Common myeloid progenitor, CD34-positive (primary cell): ENCODE results near the gene ZDHHC24.

Experiments
- CTCF ChIA-PET: fragments of 350-600 bp; sonication (Branson Sonifier 250); formaldehyde crosslinking; loops from one replicate; lab custom pipeline; 2021; ENCODE audit warnings: antibody characterized with exemption; lab: Charles Lee
- POLR2A ChIA-PET: fragments of 350-600 bp; sonication (Branson Sonifier 250); formaldehyde crosslinking; loops from one replicate; lab custom pipeline; 2021; ENCODE audit warnings: antibody characterized with exemption; lab: Charles Lee
- DNase-seq, 3 donors: peaks; one replicate each; pipeline versions ENCODE4 v3.0.0 to v3.0.0-alpha.2; 2013
- H3K27ac ChIP-seq, 2 experiments: 1 replicate in 1 of 2; 2 replicates in 1 of 2; pipeline ENCODE4 v1.7.0; 2013; ENCODE audit warnings: inconsistent platforms in 2 of 2, low read length in 2 of 2, mild to moderate bottlenecking in 2 of 2, low read depth in 1 of 2, moderate library complexity in 1 of 2; ENCODE audit not compliant: severe bottlenecking in 2 of 2, insufficient read depth in 1 of 2, poor library complexity in 1 of 2
- H3K27me3 ChIP-seq, 5 experiments: replicated peaks in 2 of 5; 1 replicate in 3 of 5; 2 replicates in 2 of 5; pipeline versions ENCODE4 v1.6.1 to v1.7.0; 2013; ENCODE audit warnings: low read length in 4 of 5, mild to moderate bottlenecking in 2 of 5, moderate library complexity in 2 of 5, inconsistent platforms in 1 of 5; ENCODE audit not compliant: insufficient read depth in 5 of 5, control insufficient read depth in 4 of 5
- H3K36me3 ChIP-seq, 4 experiments: 1 replicate in 2 of 4; 2 replicates in 2 of 4; pipeline versions ENCODE4 v1.6.1 to v1.7.0; 2013; ENCODE audit warnings: low read length in 3 of 4, control low read depth in 1 of 4, mild to moderate bottlenecking in 1 of 4; ENCODE audit not compliant: control insufficient read depth in 4 of 4, insufficient read depth in 4 of 4
- H3K4me1 ChIP-seq, 4 experiments: 1 replicate in 3 of 4; 2 replicates in 1 of 4; pipeline versions ENCODE4 v1.6.1 to v1.7.1; 2013; ENCODE audit warnings: low read length in 3 of 4, mild to moderate bottlenecking in 3 of 4, control low read depth in 1 of 4, inconsistent platforms in 1 of 4, moderate library complexity in 1 of 4; ENCODE audit not compliant: control insufficient read depth in 4 of 4, insufficient read depth in 4 of 4; ENCODE audit errors: control extremely low read depth in 1 of 4
- H3K4me3 ChIP-seq, 7 experiments: 1 replicate in 4 of 7; 2 replicates in 3 of 7; pipeline versions ENCODE4 v1.5.1 to v1.7.0; 2013; ENCODE audit warnings: mild to moderate bottlenecking in 7 of 7, low read length in 6 of 7, moderate library complexity in 6 of 7, inconsistent platforms in 2 of 7, low read depth in 2 of 7, control low read depth in 1 of 7; ENCODE audit not compliant: insufficient read depth in 4 of 7, control insufficient read depth in 1 of 7; ENCODE audit errors: extremely low read depth in 1 of 7
- H3K9me3 ChIP-seq, 5 experiments: 1 replicate in 4 of 5; 2 replicates in 1 of 5; pipeline versions ENCODE4 v1.6.1 to v1.7.1; 2013; ENCODE audit warnings: low read length in 4 of 5, mild to moderate bottlenecking in 2 of 5, inconsistent platforms in 1 of 5, low read depth in 1 of 5, moderate library complexity in 1 of 5; ENCODE audit not compliant: control insufficient read depth in 4 of 5, insufficient read depth in 2 of 5; ENCODE audit errors: control extremely low read depth in 1 of 5
- WGBS: methylation state at CpG from one replicate; pipeline ENCODE4 v1.1.5; 2013; ENCODE audit not compliant: insufficient coverage; 5-methylcytosine and 5-hydroxymethylcytosine counted together

The ZDHHC24 gene

GRCh38 chr11:66484806-66485380, 61.0 kb downstream of the ZDHHC24 start:
- no peaks in the 10 kb centered on the region for H3K9me3 ChIP-seq
- POLR2A ChIA-PET: no interaction called here
- no peaks in the 10 kb centered on the region for H3K27me3 ChIP-seq
- H3K4me1 ChIP-seq: peaks cover 2 to 8% (median 5%) of the 10 kb centered on the region in 4 experiments
- H3K36me3 ChIP-seq: peaks cover 3 to 60% (median 34%) of the 10 kb centered on the region in 4 experiments
- DNase-seq: no peak
- CTCF ChIA-PET: no interaction called here
- H3K27ac ChIP-seq: no peak overlapping the region
- WGBS: 96% methylated on average over 5 of the region's 7 CpGs
- H3K4me3 ChIP-seq: no peak overlapping the region

DNA sequence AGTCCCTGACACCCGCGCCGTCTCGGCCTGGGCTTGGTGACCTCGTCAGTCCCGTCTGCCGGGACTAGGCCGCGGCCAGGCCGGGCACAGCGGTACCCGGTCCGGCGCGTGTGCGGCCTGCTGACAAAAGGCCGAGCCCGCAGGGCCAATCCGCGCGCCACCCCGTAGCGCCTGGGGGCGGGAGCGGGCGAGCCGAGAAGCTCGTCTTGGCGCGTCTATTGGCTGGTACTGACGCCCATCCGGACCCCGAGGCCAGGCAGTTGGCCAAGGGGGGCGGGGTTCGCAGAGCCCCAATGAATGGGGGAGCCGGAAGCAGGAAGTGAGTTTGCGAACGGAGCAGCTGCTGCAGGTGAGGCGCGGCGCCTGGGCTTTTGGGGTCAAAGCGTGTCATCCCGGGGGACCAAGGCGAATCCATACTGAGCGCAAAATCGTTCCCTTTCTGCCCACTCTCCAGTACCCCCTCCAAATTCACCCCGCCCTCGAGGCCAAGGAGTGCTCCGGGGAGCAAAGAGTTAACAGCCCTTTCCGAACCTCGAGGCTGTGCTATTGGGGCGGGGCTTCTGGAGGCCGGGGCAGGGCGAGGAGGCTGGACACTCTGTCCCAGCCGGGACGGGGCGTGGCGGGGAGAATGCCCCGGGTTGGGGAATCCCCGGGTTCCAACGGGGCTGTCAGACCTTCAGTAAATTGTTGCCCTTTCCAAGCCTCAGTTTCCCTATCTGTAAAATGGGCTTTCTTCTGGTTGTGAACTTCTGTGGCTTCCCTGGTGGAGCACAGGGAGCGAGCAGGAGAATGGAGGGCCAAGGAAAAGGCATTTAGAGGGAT, 65.5 kb downstream of the ZDHHC24 start, which contains the start of gene DPP3:
TSS of gene DPP3 (plus strand) at position 318 of the 822 bp plus-strand sequence. CDS start 1,767 bp downstream, outside the sequence.
- POLR2A ChIA-PET: interaction anchor here (0.6 to 1.0 kb wide), 3 partner anchors 40 to 65 kb away, joined by 3 read pairs; partner anchors contain the start of gene ZDHHC24
- H3K9me3 ChIP-seq: no peaks in the 10 kb centered on the region
- peaks cover 0 to 34% (median 17%) of the 10 kb centered on the region in 4 experiments for H3K36me3 ChIP-seq
- peaks cover 4 to 18% (median 13%) of the 10 kb centered on the region in 4 experiments for H3K4me1 ChIP-seq
- peak within 1 kb of the TSS; percentile 90 to 93 for H3K27ac ChIP-seq
- peak within 1 kb of the TSS; percentile 50 to 94 (median 81) for H3K4me3 ChIP-seq
- DNase-seq: peak; percentile 95 to 98 (median 97)
- CTCF ChIA-PET: interaction anchor here (0.7 to 2.2 kb wide), 4 partner anchors 10 to 73 kb away, joined by 3 to 9 read pairs (median 4); no protein-coding TSS in a partner anchor
- WGBS: 2% methylated on average over 56 of the region's 62 CpGs
- no peaks in the 10 kb centered on the region for H3K27me3 ChIP-seq

DNA sequence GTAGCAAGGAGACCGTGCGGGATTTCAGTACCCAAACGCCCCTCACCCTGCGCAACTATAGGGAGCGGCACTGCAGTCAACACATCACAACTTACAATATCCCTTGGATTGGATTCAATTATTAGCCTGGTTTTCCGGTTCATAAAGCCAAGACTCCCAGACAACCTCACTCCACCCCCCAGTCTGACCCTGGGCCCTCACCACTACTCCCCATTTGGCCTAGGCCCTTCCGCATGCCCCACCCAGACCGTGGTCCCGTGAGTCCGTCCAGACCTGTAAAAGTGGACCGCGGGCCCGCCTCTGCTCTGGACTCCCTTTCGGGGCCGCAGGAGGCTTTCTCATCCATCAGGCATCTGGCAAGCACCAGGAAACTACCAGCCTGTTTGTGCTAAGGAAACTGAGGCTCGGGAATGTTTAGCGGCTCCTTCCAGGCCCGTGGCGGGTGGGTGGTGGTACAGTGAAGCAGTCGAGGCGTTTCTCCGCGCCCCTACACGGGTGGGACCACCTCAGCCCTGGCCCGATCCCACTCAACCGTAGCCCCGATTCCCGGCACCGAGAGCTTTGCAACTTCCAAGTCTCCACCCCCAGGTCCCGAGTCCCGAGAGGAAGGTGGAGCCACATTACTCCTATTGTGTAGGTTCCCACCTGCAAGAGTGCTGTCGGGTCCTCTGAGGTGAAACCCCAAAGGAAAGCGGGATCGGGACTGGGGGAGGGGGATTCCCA, 66.3 kb downstream of the ZDHHC24 start:
- under 1% methylated on average over 26 of the region's 34 CpGs for WGBS
- DNase-seq: peak in 2 of 3 donors; percentile 27
- POLR2A ChIA-PET: interaction anchor here (0.6 to 1.0 kb wide), 3 partner anchors 40 to 66 kb away, joined by 3 read pairs; partner anchors contain the start of gene ZDHHC24

DNA sequence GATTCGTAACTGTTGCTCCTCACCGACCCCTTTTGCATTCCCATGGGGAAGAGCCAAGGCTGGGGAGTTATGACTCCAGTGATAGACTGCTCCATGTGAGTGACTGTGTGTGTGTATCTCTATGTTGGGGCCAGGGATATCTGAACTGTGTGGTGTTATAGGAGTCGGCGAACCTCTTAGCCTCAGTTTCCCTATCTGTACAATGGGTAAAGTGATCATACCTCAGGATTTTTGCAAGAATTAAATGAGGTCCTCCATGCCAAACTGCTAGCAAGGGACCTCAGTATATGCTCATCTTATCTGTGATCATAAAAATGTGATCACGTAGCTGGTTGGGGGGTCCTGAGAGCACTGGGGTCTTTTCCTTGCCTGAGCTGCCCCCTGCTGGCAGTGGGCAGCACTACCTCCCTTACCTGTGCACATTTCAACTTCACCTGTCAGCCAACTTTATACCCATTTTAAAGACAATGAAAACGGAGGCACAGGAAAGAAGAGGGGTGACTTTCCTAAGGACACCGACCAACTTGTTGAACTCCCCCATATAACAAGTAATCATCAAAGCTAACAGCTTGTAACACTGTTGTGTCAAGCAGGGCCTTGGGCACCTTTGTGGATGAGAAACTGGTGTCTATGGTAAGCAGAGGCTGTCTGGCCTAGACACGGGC, 67.0 kb downstream of the ZDHHC24 start:
- Histone ChIP-seq H3K27ac (peak overlapping the region in 1 of 2 experiments; percentile 93), H3K36me3 (peaks cover 0 to 26% (median 13%) of the 10 kb centered on the region in 4 experiments), H3K9me3 (no peaks in the 10 kb centered on the region), H3K4me3 (peak overlapping the region in 5 of 7 experiments; percentile 81 to 94 (median 85)), H3K4me1 (peaks cover 4 to 18% (median 13%) of the 10 kb centered on the region in 4 experiments), H3K27me3 (no peaks in the 10 kb centered on the region)
- CTCF ChIA-PET: interaction anchor here (1.0 to 2.2 kb wide), 5 partner anchors 9 to 72 kb away, joined by 3 to 9 read pairs (median 4); partner anchors contain the start of gene PELI3
- DNase-seq: peak; percentile 28 to 47 (median 46)
- POLR2A ChIA-PET: no interaction called here
- WGBS: 92% methylated on average over 5 of the region's 8 CpGs

More for the DNA sequence above, 66.3 kb downstream of the ZDHHC24 start:
- H3K27ac ChIP-seq: peak overlapping the region; percentile 90 to 93
- H3K27me3 ChIP-seq: no peaks in the 10 kb centered on the region
- peaks cover 0 to 26% (median 12%) of the 10 kb centered on the region in 4 experiments for H3K36me3 ChIP-seq
- H3K4me3 ChIP-seq: peak overlapping the region; percentile 50 to 94 (median 81)
- CTCF ChIA-PET: interaction anchor here (0.7 to 2.2 kb wide), 8 partner anchors 9 to 72 kb away, joined by 3 to 9 read pairs (median 4); partner anchors contain the start of gene PELI3
- no peaks in the 10 kb centered on the region for H3K9me3 ChIP-seq
- peaks cover 4 to 18% (median 13%) of the 10 kb centered on the region in 4 experiments for H3K4me1 ChIP-seq

- H3K27ac ChIP-seq: no peak overlapping the region
- ChIA-PET POLR2A (no interaction called here), CTCF (no interaction called here)
- H3K4me3 ChIP-seq: no peak overlapping the region
- DNase-seq: no peak
- peaks cover 0 to 21% (median 11%) of the 10 kb centered on the region in 4 experiments for H3K36me3 ChIP-seq
- WGBS: 93% methylated on average over 10 of the region's 11 CpGs
- H3K9me3 ChIP-seq: no peaks in the 10 kb centered on the region
- no peaks in the 10 kb centered on the region for H3K27me3 ChIP-seq
- peaks cover 4 to 18% (median 13%) of the 10 kb centered on the region in 4 experiments for H3K4me1 ChIP-seq
Observed at GRCh38 chr11:66477263-66478201, 68.3 kb downstream of the ZDHHC24 start.
